Osteoblast (primary cell): ENCODE measurements around the gene DRC7. TPM values are rescaled to one million over a fixed set of nuclear protein-coding genes. Genes with fewer than 3 reads are reported as not detected.

Source experiments
- DNase-seq: peaks from one replicate; pipeline ENCODE4 v3.0.0; 2011; ENCODE audit warnings: low spot score, mixed read lengths; ENCODE audit not compliant: insufficient read length; ENCODE audit errors: missing footprints
- H2AFZ ChIP-seq: 2 replicates; pipeline ENCODE4 v1.6.0; 2011; ENCODE audit warnings: mild to moderate bottlenecking, low read length
- H3K27ac ChIP-seq: 2 replicates; pipeline ENCODE4 v1.5.1; 2011; ENCODE audit warnings: mild to moderate bottlenecking, low read depth, low read length, moderate library complexity
- H3K27me3 ChIP-seq: 2 replicates; pipeline ENCODE4 v1.6.0; 2012; ENCODE audit warnings: mild to moderate bottlenecking, control low read depth, inconsistent platforms, low read length, moderate library complexity; ENCODE audit not compliant: insufficient read depth
- H3K36me3 ChIP-seq: 2 replicates; pipeline ENCODE4 v1.5.1; 2011; ENCODE audit warnings: mild to moderate bottlenecking, low read length, control low read depth, moderate library complexity; ENCODE audit not compliant: insufficient read depth
- H3K4me1 ChIP-seq: 2 replicates; pipeline ENCODE4 v1.5.1; 2011; ENCODE audit warnings: mild to moderate bottlenecking, low read length, control low read depth, moderate library complexity; ENCODE audit not compliant: insufficient read depth
- H3K4me2 ChIP-seq: 2 replicates; pipeline ENCODE4 v1.6.0; 2011; ENCODE audit warnings: mild to moderate bottlenecking, low read length; ENCODE audit not compliant: insufficient read depth
- H3K4me3 ChIP-seq: fragments of 200-600 bp; sonication (generic); 3 replicates; pipeline ENCODE4 v1.5.1; 2012; ENCODE audit warnings: mild to moderate bottlenecking, low read length, inconsistent platforms; ENCODE audit not compliant: insufficient read depth
- H3K79me2 ChIP-seq: 2 replicates; pipeline ENCODE4 v1.6.0; 2012; ENCODE audit warnings: mild to moderate bottlenecking, low read length, control low read depth, inconsistent platforms; ENCODE audit not compliant: insufficient read depth
- H3K9me3 ChIP-seq: 2 replicates; pipeline ENCODE4 v1.5.1; 2011; ENCODE audit warnings: low read depth, low read length, control low read depth
- H4K20me1 ChIP-seq: 2 replicates; pipeline ENCODE4 v1.6.0; 2012; ENCODE audit warnings: mild to moderate bottlenecking, low read length, control low read depth; ENCODE audit not compliant: insufficient read depth
- CTCF ChIP-seq: IDR thresholded peaks from 2 replicates; pipeline ENCODE4 v1.5.1; 2011; ENCODE audit warnings: mild to moderate bottlenecking, low read depth, low read length, moderate library complexity; ENCODE audit errors: extremely low read depth
- total RNA-seq: library from RNA; depleted of rRNA; stranded (reverse); fragments of >200 nt; gene quantifications from 2 replicates; pipeline ENCODE4 v1.2.3, GENCODE V29; 2012

Gene DRC7
- total RNA-seq, 1 donor: not detected

- Histone ChIP-seq H2AFZ (no peak overlapping the region), H3K27me3 (no peaks in the 10 kb centered on the region), H3K36me3 (no peaks in the 10 kb centered on the region), H3K79me2 (no peaks in the 10 kb centered on the region), H4K20me1 (no peaks in the 10 kb centered on the region), H3K4me2 (no peak overlapping the region), H3K27ac (no peak overlapping the region), H3K9me3 (no peaks in the 10 kb centered on the region), H3K4me1 (peaks cover 34% of the 10 kb centered on the region), H3K4me3 (no peak overlapping the region)
- no peak for TF ChIP-seq CTCF
- DNase-seq: no peak
Observed at GRCh38 chr16:57646388-57647039, 48.1 kb upstream of the DRC7 start.

GRCh38 chr16:57647136-57647875 lies 47.3 kb upstream of the DRC7 start:
- no peak for DNase-seq
- no peak overlapping the region for H3K4me3 ChIP-seq
- no peak overlapping the region for H2AFZ ChIP-seq
- no peak overlapping the region for H3K27ac ChIP-seq
- H3K4me1 ChIP-seq: peaks cover 34% of the 10 kb centered on the region
- no peaks in the 10 kb centered on the region for H3K9me3 ChIP-seq
- no peak for TF ChIP-seq CTCF
- no peak overlapping the region for H3K4me2 ChIP-seq
- H3K36me3 ChIP-seq: no peaks in the 10 kb centered on the region
- no peaks in the 10 kb centered on the region for H4K20me1 ChIP-seq
- no peaks in the 10 kb centered on the region for H3K79me2 ChIP-seq
- no peaks in the 10 kb centered on the region for H3K27me3 ChIP-seq

- TF ChIP-seq CTCF: no peak
- Histone ChIP-seq H3K27ac (no peak overlapping the region), H2AFZ (no peak overlapping the region), H3K4me3 (no peak overlapping the region), H3K79me2 (no peaks in the 10 kb centered on the region), H3K4me1 (peaks cover 28% of the 10 kb centered on the region), H3K4me2 (no peak overlapping the region), H3K27me3 (no peaks in the 10 kb centered on the region), H4K20me1 (no peaks in the 10 kb centered on the region), H3K36me3 (no peaks in the 10 kb centered on the region), H3K9me3 (no peaks in the 10 kb centered on the region)
- DNase-seq: no peak
Observed at GRCh38 chr16:57648125-57648524, 46.5 kb upstream of the DRC7 start.
